Progenitor cell of endocrine pancreas (in vitro differentiated cells): ENCODE data around the gene TMEM258. TPM values are rescaled to one million over a fixed set of nuclear protein-coding genes. Genes with fewer than 3 reads are reported as not detected.
A peak's percentile ranks its signal among the peaks of the same experiment; 100 is the strongest.

Experiments
- DNase-seq: peaks from one replicate; pipeline ENCODE4 v3.0.0; 2021; ENCODE audit warnings: low spot score; ENCODE audit not compliant: unreplicated experiment
- H3K27ac Mint-ChIP-seq: 2 replicates; pipeline ENCODE4 v1.8.0; 2021; ENCODE audit warnings: mild to moderate bottlenecking, moderate library complexity, mixed read lengths
- H3K27me3 Mint-ChIP-seq: 2 replicates; pipeline ENCODE4 v1.8.0; 2021; ENCODE audit warnings: mixed read lengths
- H3K36me3 Mint-ChIP-seq: 2 replicates; pipeline ENCODE4 v1.8.0; 2022; ENCODE audit warnings: mixed read lengths; ENCODE audit not compliant: insufficient read depth
- H3K4me1 Mint-ChIP-seq: 2 replicates; pipeline ENCODE4 v1.8.0; 2021; ENCODE audit warnings: low read depth, mixed read lengths
- H3K4me3 Mint-ChIP-seq: 2 replicates; pipeline ENCODE4 v1.8.0; 2021; ENCODE audit warnings: low read depth, mild to moderate bottlenecking, moderate library complexity, mixed read lengths
- H3K9me3 Mint-ChIP-seq: 2 replicates; pipeline ENCODE4 v1.8.0; 2021; ENCODE audit warnings: low read depth, mixed read lengths
- total RNA-seq: library from RNA; stranded (reverse); gene quantifications from 2 replicates; pipeline ENCODE4 v1.2.1, GENCODE V29; 2021
- TF ChIP-seq, protein P1 (sequence below): fragments of 200-600 bp; sonication (generic); IDR thresholded peaks from one replicate; pipeline ENCODE4 v1.5.0; 2021; ENCODE audit warnings: antibody characterized with exemption, mild to moderate bottlenecking; ENCODE audit not compliant: unreplicated experiment

TMEM258 gene
- total RNA-seq, 1 donor from 2014 or later, result 185 TPM

DNA sequence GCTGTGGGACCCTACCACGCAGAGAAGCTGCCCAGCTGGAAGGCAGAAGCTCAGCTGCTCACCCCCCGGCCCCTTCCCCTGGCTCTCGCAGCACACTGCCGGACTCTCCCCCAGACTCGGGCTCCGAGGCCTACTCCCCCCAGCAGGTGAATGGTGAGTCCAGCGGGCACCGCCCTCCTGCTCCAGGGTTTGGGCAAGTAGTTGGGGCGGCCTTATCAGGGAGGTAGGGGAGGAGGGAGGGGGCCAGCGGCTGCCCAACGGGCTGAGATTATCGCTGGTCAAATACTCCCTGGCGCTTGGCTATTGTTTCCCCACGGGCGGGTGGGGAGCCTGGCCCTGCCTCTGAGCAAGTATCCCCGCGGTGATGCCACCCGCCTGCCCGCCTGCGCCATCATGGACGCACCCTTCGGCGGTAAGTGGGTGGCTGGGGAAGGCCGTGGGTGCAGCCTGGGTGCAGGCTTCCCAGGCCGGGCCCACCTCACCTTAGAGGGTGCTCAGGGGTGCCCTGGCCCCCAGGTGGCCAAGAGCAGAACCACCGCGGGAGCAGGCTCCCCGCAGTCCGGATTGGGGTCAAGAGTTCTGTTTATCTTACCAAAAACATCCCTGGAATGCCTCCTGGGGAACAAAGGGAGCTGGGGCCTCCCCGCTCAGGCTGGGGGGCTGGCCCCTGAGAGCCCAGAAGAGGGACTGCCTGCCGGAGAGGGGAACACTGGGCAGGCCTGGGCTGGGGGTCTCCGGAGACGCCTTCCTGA, 23.1 kb downstream of the TMEM258 start:
- H3K9me3 Mint-ChIP-seq, result no peaks in the 10 kb centered on the region
- peaks cover 19% of the 10 kb centered on the region for H3K4me1 Mint-ChIP-seq
- peak overlapping the region; percentile 92 for H3K27ac Mint-ChIP-seq
- DNase-seq, result peak; percentile 41
- H3K4me3 Mint-ChIP-seq, result peak overlapping the region; percentile 31
- no peaks in the 10 kb centered on the region for H3K27me3 Mint-ChIP-seq
- H3K36me3 Mint-ChIP-seq, result peaks cover 3% of the 10 kb centered on the region
- TF ChIP-seq, protein P1, sequence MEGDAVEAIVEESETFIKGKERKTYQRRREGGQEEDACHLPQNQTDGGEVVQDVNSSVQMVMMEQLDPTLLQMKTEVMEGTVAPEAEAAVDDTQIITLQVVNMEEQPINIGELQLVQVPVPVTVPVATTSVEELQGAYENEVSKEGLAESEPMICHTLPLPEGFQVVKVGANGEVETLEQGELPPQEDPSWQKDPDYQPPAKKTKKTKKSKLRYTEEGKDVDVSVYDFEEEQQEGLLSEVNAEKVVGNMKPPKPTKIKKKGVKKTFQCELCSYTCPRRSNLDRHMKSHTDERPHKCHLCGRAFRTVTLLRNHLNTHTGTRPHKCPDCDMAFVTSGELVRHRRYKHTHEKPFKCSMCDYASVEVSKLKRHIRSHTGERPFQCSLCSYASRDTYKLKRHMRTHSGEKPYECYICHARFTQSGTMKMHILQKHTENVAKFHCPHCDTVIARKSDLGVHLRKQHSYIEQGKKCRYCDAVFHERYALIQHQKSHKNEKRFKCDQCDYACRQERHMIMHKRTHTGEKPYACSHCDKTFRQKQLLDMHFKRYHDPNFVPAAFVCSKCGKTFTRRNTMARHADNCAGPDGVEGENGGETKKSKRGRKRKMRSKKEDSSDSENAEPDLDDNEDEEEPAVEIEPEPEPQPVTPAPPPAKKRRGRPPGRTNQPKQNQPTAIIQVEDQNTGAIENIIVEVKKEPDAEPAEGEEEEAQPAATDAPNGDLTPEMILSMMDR, result peak; percentile 70

DNA sequence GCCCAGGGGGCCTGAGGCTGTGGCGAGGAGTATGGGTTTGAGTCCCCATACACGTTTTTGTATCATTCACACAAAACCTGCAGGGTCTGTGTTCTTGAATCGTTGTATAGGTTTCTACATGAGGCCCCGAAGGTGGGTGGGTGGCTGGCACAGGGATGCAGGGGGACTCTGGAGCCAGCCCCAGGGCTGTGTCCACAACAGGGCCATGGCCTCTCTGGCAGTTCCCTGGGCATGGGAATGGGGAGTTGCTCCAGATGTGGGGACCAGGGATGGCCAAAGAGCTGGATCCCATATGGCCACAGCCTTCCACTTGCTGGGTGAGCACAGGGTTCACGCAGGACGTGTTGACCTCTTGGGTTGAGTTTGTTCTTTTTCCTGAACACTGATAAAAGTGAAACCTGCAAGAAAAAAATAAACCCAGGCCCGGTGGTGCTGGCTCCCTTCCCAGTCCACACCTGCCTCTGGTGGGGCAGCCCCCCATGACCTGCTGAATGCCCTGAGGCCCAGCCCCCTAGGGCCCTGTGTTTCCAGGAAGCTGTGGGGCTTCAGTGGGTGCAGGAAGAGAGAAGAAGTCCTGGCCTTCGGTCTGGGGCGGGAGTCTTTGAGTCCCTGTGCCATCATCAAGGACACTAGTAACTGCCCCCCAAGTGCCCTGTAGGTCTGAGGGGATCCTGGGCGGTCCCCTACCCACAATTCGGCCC, 23.9 kb downstream of the TMEM258 start:
- peaks cover 22% of the 10 kb centered on the region for H3K4me1 Mint-ChIP-seq
- peak overlapping the region; percentile 24 for H3K4me3 Mint-ChIP-seq
- H3K27ac Mint-ChIP-seq, result peak overlapping the region; percentile 92
- no peak for DNase-seq
- H3K9me3 Mint-ChIP-seq, result no peaks in the 10 kb centered on the region
- H3K36me3 Mint-ChIP-seq, result peaks cover 3% of the 10 kb centered on the region
- TF ChIP-seq, protein P1, result no peak
- H3K27me3 Mint-ChIP-seq, result no peaks in the 10 kb centered on the region

DNA sequence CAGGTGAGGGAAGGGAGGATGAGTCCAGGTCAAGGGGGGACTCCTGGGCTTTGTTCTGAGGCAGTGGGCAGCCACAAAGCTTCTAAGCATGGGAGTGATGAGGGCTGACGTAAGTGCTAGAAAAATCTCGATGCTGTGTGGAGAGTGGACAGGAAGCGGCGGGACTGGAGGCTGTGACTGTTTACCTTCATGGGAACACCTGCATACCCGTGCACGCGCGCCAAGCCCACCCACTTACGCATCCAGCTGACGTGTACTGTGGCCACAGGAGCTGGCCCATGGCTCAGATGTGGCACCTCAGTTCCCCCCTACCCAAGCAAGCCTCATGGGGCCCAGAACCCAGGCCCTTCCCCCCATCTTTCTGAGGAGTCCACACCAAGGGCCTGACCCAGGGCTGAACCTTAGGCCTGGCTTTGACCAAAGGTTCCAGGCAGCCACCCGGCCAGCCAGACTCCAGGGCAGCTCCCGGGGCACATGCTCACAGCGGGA, 26.0 kb downstream of the TMEM258 start:
- Mint-ChIP-seq H3K36me3 (peaks cover 1% of the 10 kb centered on the region), H3K27ac (peak overlapping the region; percentile 45), H3K27me3 (no peaks in the 10 kb centered on the region), H3K4me3 (no peak overlapping the region), H3K4me1 (peaks cover 32% of the 10 kb centered on the region), H3K9me3 (no peaks in the 10 kb centered on the region)
- TF ChIP-seq, protein P1, result no peak
- no peak for DNase-seq

DNA sequence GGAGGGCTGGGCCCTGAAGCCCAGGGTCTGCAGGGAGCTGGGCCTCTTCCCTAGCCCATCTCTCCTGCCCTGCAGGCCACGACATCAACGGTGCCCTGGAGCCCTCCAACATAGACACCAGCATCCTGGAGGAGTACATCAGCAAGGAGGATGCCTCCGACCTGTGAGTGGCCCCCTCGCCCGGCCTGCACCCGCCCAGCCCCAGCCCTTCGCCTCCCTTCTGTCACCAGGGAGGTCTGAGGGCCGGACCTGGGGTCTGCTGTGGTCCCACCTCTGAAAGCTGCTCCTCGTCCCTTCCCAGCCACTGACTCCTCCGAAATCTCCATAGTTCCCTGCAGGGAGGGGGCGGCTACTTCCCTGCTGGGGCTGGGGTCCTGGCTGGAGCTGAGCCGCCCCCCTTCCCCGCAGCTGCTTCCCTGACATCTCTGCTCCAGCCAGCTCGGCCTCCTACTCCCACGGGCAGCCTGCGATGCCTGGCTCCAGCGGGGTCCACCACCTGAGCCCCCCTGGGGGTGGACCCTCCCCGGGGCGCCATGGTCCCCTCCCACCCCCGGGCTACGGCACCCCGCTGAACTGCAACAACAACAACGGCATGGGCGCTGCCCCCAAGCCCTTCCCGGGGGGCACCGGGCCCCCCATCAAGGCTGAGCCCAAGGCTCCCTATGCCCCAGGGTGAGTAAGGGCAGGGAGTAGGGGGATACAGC, 26.7 kb downstream of the TMEM258 start:
- H3K36me3 Mint-ChIP-seq, result peaks cover 1% of the 10 kb centered on the region
- H3K4me3 Mint-ChIP-seq, result no peak overlapping the region
- peaks cover 28% of the 10 kb centered on the region for H3K4me1 Mint-ChIP-seq
- no peaks in the 10 kb centered on the region for H3K27me3 Mint-ChIP-seq
- no peaks in the 10 kb centered on the region for H3K9me3 Mint-ChIP-seq
- DNase-seq, result no peak
- TF ChIP-seq, protein P1, result no peak
- no peak overlapping the region for H3K27ac Mint-ChIP-seq

DNA sequence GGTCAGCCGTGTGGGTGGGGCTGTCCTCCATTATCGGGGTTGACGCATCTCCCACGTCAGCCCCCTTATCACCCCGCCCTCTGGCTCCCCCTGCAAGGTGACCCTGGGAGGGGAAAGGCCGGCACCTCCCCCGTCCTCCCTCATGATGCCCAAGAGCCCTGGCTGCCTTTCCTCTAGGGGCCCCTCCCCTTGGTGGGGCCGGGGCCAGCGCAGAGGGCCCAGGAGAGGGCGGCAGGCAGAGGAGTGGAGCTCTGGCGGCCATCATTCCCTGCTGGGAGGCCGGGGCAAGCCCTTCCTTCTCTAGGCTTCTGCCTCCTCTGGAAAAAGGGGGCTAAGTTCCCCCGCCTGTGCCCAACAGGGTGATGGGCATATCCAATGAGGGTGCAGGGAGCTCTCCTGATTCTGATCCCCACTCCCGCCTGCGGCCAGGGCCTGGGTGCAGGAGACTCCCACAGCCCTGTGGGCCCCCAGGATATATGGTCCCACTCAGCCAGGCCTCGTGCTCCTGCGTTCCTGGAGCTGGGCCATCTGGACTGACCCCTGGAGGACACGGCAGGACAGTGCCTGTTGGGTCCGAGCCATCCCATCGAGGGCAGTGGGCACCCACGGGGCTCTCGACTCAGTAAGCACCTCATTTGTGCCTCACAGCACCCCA, 27.7 kb downstream of the TMEM258 start:
- no peak overlapping the region for H3K4me3 Mint-ChIP-seq
- DNase-seq, result no peak
- TF ChIP-seq, protein P1, result peak; percentile 10
- H3K27ac Mint-ChIP-seq, result no peak overlapping the region
- peaks cover 1% of the 10 kb centered on the region for H3K36me3 Mint-ChIP-seq
- H3K27me3 Mint-ChIP-seq, result no peaks in the 10 kb centered on the region
- peaks cover 33% of the 10 kb centered on the region for H3K4me1 Mint-ChIP-seq
- H3K9me3 Mint-ChIP-seq, result no peaks in the 10 kb centered on the region
